ENCODE measurements around the gene FAT4. TPM values are rescaled to one million over a fixed set of nuclear protein-coding genes. Genes with fewer than 3 reads are reported as not detected.

The FAT4 gene
- total and polyA plus RNA-seq, 7 donors: 0.35 to 8.4 (median 1.6) TPM

DNA sequence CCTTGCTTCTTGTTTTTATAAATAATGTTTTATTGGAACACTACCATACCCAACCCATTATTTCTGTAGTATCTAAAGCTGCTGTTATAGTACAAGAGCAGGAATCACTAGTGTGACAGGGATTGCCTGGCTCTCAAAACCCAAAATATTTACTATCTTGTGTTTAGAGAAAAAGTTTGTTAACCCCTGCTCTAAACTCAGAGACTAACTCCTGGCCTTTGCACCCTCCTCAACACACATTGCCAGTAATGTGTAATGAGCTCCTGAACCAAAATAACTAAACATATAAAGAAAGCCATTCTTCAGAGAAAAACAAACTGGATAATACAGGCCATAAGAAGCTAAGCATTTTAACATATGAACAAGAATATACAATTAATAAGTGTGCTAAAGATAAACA is 8.2 kb upstream of the FAT4 start:
- no peaks in the 10 kb centered on the region for H3K9me3 ChIP-seq
- no peak for ATAC-seq
- intact Hi-C loops (cut with DNase I): no loop called here

DNA sequence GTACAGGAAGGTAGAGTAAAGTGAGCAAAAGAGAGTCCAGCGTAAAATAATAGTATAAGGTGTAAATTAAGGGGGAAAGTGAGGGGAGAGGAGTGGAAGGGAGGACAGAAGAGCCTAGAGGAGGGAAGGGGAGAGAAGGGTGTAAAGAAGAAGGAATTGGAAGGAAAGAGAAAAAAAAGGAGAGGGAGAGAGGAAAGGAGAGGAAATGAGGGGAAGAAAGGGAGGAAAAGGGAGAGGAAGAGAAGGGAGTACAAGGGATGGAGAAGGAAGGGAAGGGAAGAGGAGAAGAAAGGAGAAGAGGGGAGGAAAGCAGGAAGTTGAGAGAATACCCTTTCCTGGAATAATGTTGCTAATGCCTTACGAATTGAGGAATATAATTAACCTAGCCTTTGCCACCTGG is 3.3 kb upstream of the FAT4 start:
- Histone ChIP-seq H3K27me3 (ENCODE audit: insufficient read depth in 3 of 3, low read length in 2 of 3) (no peaks in the 10 kb centered on the region), H3K4me3 (no peak overlapping the region), H3K9me3 (no peaks in the 10 kb centered on the region), H3K4me1 (peaks cover 6% of the 10 kb centered on the region), H3K27ac (no peak overlapping the region), H3K36me3 (ENCODE audit: insufficient read depth in 1 of 2, low read depth in 1 of 2) (no peaks in the 10 kb centered on the region)
- TF ChIP-seq, protein P1, sequence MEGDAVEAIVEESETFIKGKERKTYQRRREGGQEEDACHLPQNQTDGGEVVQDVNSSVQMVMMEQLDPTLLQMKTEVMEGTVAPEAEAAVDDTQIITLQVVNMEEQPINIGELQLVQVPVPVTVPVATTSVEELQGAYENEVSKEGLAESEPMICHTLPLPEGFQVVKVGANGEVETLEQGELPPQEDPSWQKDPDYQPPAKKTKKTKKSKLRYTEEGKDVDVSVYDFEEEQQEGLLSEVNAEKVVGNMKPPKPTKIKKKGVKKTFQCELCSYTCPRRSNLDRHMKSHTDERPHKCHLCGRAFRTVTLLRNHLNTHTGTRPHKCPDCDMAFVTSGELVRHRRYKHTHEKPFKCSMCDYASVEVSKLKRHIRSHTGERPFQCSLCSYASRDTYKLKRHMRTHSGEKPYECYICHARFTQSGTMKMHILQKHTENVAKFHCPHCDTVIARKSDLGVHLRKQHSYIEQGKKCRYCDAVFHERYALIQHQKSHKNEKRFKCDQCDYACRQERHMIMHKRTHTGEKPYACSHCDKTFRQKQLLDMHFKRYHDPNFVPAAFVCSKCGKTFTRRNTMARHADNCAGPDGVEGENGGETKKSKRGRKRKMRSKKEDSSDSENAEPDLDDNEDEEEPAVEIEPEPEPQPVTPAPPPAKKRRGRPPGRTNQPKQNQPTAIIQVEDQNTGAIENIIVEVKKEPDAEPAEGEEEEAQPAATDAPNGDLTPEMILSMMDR (IDR thresholded peaks at IDR 0.05): no peak
- DNase-seq (no peak), ATAC-seq (no peak)
- intact Hi-C loops (cut with DNase I): loop anchor here (10.0 kb wide), 1 partner anchor 123 kb away; no protein-coding TSS in a partner anchor
- WGBS, 3 donors: 52 to 66% (median 60%) methylated on average over 2 of the region's 2 CpGs

More for the DNA sequence above, 8.2 kb upstream of the FAT4 start:
- Histone ChIP-seq H3K36me3 (ENCODE audit: insufficient read depth in 1 of 2, low read depth in 1 of 2) (no peaks in the 10 kb centered on the region), H3K27me3 (ENCODE audit: insufficient read depth in 3 of 3, low read length in 2 of 3) (no peaks in the 10 kb centered on the region), H3K27ac (no peak overlapping the region), H3K4me3 (no peak overlapping the region), H3K4me1 (no peaks in the 10 kb centered on the region)
- TF ChIP-seq, protein P1 (IDR thresholded peaks at IDR 0.05): no peak
- DNase-seq: no peak

DNA sequence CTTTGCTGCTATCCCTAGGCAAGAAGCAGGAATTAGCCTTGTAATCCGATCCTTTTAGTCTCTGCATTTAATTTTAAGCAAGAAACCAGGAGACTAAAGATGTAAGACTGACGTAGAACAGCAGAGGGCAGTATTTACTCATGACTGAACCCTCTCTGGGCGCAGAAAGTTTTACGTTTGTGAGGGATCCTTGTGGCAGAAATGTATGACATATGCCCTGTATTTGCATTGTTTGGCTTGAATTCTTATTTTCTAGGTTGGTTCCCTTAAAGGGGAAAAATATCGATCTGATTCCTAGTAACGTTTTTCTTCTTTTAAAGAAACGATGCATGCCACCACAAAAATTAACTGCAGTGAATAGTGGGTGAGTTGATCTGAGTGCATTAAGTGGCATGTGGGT is 1.3 kb upstream of the FAT4 start:
- Histone ChIP-seq H3K27ac (no peak overlapping the region), H3K36me3 (ENCODE audit: insufficient read depth in 1 of 2, low read depth in 1 of 2) (no peaks in the 10 kb centered on the region), H3K4me1 (peaks cover 6% of the 10 kb centered on the region), H3K27me3 (ENCODE audit: insufficient read depth in 3 of 3, low read length in 2 of 3) (no peaks in the 10 kb centered on the region), H3K4me3 (no peak overlapping the region), H3K9me3 (no peaks in the 10 kb centered on the region)
- intact Hi-C loops (cut with DNase I): loop anchor here (2.0 to 10.0 kb wide), 2 partner anchors 121 to 431 kb away; no protein-coding TSS in a partner anchor
- no peak for DNase-seq
- TF ChIP-seq, protein P1 (IDR thresholded peaks at IDR 0.05): peak; percentile 87
- WGBS, 3 donors: 2 to 5% (median 3%) methylated on average over 7 of the region's 7 CpGs
- peak in 3 of 4 donors; percentile 28 to 50 (median 42) for ATAC-seq

DNA sequence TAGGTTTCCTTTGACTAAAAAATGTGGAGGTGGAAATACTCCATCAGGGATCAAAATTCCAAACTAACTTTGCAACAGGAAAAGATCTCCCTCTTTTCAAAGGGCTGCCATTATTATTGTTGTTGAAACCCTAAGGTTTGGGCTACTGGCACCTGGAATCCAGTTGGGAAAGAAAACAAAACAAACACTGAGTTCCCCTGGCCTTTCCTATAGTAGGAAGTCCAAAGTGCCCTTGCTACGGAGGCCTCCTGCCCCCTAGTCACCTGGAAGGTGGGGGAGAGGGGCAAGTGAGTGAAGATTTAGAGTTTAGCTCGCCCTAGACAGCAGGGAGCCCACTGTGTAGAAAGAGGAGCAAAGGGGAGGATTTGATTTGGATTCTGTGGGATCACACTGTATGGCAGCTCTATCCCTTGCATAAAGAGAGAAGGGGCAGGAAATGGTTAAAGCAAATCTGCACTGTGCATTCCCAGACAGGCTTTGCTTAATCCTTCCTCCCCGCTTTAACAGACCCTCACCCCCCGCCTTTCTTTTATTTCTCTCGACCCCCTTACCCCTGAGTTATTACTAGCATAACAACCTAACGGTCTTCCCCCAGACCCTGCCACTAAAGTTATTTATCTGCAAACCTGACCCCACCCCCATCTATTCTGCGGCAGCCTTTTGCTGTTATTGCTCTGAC is 627 bp upstream of the FAT4 start:
- Histone ChIP-seq H3K27me3 (ENCODE audit: insufficient read depth in 3 of 3, low read length in 2 of 3) (no peaks in the 10 kb centered on the region), H3K36me3 (ENCODE audit: insufficient read depth in 1 of 2, low read depth in 1 of 2) (no peaks in the 10 kb centered on the region), H3K4me1 (peaks cover 6% of the 10 kb centered on the region), H3K27ac (peak overlapping the region; percentile 81), H3K9me3 (no peaks in the 10 kb centered on the region), H3K4me3 (peak overlapping the region; percentile 93)
- DNase-seq (no peak), ATAC-seq (peak in 1 of 4 donors; percentile 2)
- TF ChIP-seq, protein P1 (IDR thresholded peaks at IDR 0.05): no peak
- 15 to 19% (median 16%) methylated on average over 7 of the region's 7 CpGs for WGBS, 3 donors
- intact Hi-C loops (cut with DNase I): loop anchor here (2.0 to 10.0 kb wide), 2 partner anchors 121 to 431 kb away; no protein-coding TSS in a partner anchor
